Activated CD4-positive, alpha-beta memory T cell treated with anti-CD3 and anti-CD28 coated beads for 36 hours (primary cell): Measurements from ENCODE around the gene MEX3D. TPM values are rescaled to one million over a fixed set of nuclear protein-coding genes. Genes with fewer than 3 reads are reported as not detected.

Experiments used
- CTCF ChIA-PET: fragments of 350-600 bp; sonication (Branson Sonifier 250); formaldehyde crosslinking; loops from one replicate; lab custom pipeline; 2021; ENCODE audit warnings: antibody characterized with exemption, inconsistent platforms; lab: Charles Lee
- POLR2A ChIA-PET: fragments of 350-600 bp; sonication (Branson Sonifier 250); formaldehyde crosslinking; loops from one replicate; lab custom pipeline; 2021; ENCODE audit warnings: antibody characterized with exemption; lab: Charles Lee
- DNase-seq: peaks from one replicate; pipeline ENCODE4 v3.0.0-alpha.2; 2020
- H3K27ac Mint-ChIP-seq: one replicate; pipeline ENCODE4 v1.8.0; 2021; ENCODE audit warnings: mixed read lengths
- H3K27me3 Mint-ChIP-seq: one replicate; pipeline ENCODE4 v1.8.0; 2021; ENCODE audit warnings: mixed read lengths
- H3K36me3 Mint-ChIP-seq: one replicate; pipeline ENCODE4 v1.8.0; 2021; ENCODE audit warnings: mixed read lengths
- H3K4me1 Mint-ChIP-seq: one replicate; pipeline ENCODE4 v1.8.0; 2021; ENCODE audit warnings: low read depth, mixed read lengths
- H3K4me3 Mint-ChIP-seq: one replicate; pipeline ENCODE4 v1.8.0; 2021; ENCODE audit warnings: mild to moderate bottlenecking, mixed read lengths
- H3K9me3 Mint-ChIP-seq: one replicate; pipeline ENCODE4 v1.8.0; 2021; ENCODE audit warnings: mixed read lengths
- intact Hi-C: fragments of 100-400 bp; cut with micrococcal nuclease; formaldehyde crosslinking; loops from one replicate; pipeline ENCODE4 v1.15.1; 2023
- total RNA-seq, 2 experiments: library from RNA; stranded (reverse); gene quantifications; one replicate each; pipeline ENCODE4 v1.2.3, GENCODE V29; 2021

MEX3D gene
- total RNA-seq = 1 to 10 TPM; 6.0 to 6.1 TPM

GRCh38 chr19:1568320-1569019, at the start of gene MEX3D:
MEX3D (minus strand) TSS chr19:1568325; CDS start chr19:1568058, 267 bp downstream.
- ChIA-PET POLR2A (no interaction called here), CTCF (interaction anchor here (0.7 kb wide), 1 partner anchor 285 kb away, joined by 3 read pairs; no protein-coding TSS in a partner anchor)
- Mint-ChIP-seq H3K9me3 (no peaks in the 10 kb centered on the region), H3K27ac (no peak within 1 kb of the TSS), H3K36me3 (no peaks in the 10 kb centered on the region), H3K27me3 (peaks cover 7% of the 10 kb centered on the region), H3K4me1 (no peaks in the 10 kb centered on the region), H3K4me3 (peak within 1 kb of the TSS; percentile 43)
- peak; percentile 82 for DNase-seq
- intact Hi-C loops = no loop called here

- no peak overlapping the region for H3K4me3 Mint-ChIP-seq
- intact Hi-C loops = no loop called here
- peak; percentile 36 for DNase-seq
- H3K9me3 Mint-ChIP-seq = no peaks in the 10 kb centered on the region
- H3K36me3 Mint-ChIP-seq = peaks cover 28% of the 10 kb centered on the region
- CTCF ChIA-PET = interaction anchor here (1.0 to 1.5 kb wide), 3 partner anchors 35 to 221 kb away, joined by 3 to 6 read pairs (median 5); partner anchors contain the start of gene TCF3
- POLR2A ChIA-PET = no interaction called here
- peaks cover 17% of the 10 kb centered on the region for H3K4me1 Mint-ChIP-seq
- H3K27ac Mint-ChIP-seq = peak overlapping the region; percentile 83
- no peaks in the 10 kb centered on the region for H3K27me3 Mint-ChIP-seq
These were observed 48.8 kb upstream of the MEX3D start for GRCh38 chr19:1616875-1617274.

GRCh38 chr19:1616396-1616795, 48.3 kb upstream of the MEX3D start:
- Mint-ChIP-seq H3K36me3 (peaks cover 28% of the 10 kb centered on the region), H3K27ac (peak overlapping the region; percentile 83), H3K4me1 (peaks cover 17% of the 10 kb centered on the region), H3K9me3 (no peaks in the 10 kb centered on the region), H3K27me3 (no peaks in the 10 kb centered on the region), H3K4me3 (no peak overlapping the region)
- no peak for DNase-seq
- POLR2A ChIA-PET = no interaction called here
- CTCF ChIA-PET = interaction anchor here (1.0 to 1.5 kb wide), 3 partner anchors 35 to 221 kb away, joined by 3 to 6 read pairs (median 5); partner anchors contain the start of gene TCF3
- intact Hi-C loops = no loop called here

DNA sequence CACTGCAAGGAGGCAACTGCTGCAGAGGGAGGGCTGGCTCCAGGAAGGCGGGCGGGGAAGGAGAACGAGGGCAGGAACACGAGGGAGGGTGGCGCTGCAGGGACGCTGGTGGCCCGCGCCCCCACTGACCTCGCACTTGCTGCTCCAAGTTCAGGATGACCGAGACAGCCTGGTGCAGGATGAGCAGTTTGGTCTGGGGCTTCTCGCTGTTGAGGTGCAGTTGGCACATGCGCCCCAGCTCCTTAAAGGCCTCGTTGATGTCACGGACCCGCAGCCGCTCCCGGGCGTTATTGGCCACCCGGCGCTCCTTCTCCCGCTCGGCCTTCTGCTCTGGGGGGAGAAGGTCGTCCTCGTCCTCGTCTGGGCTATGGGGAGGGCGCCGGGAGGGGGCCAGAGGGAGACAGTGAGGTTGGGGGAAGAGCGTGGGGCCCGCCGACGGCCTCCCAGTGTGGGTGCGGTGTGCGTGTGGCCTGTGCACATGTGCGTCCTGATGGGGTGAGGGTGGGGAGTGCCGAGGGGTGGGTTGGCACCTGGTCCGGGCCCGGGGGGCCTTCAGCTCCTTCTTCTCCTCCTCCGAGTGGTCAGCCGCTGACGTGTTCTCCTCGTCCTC, 47.1 kb upstream of the MEX3D start:
- peaks cover 27% of the 10 kb centered on the region for H3K4me1 Mint-ChIP-seq
- H3K36me3 Mint-ChIP-seq = peaks cover 30% of the 10 kb centered on the region
- no peak overlapping the region for H3K27ac Mint-ChIP-seq
- intact Hi-C loops = no loop called here
- POLR2A ChIA-PET = no interaction called here
- no peak overlapping the region for H3K4me3 Mint-ChIP-seq
- DNase-seq = no peak
- no peaks in the 10 kb centered on the region for H3K9me3 Mint-ChIP-seq
- CTCF ChIA-PET = no interaction called here
- no peaks in the 10 kb centered on the region for H3K27me3 Mint-ChIP-seq

- H3K27ac Mint-ChIP-seq = no peak overlapping the region
- no peaks in the 10 kb centered on the region for H3K9me3 Mint-ChIP-seq
- ChIA-PET POLR2A (no interaction called here), CTCF (no interaction called here)
- intact Hi-C loops = no loop called here
- H3K27me3 Mint-ChIP-seq = no peaks in the 10 kb centered on the region
- H3K4me1 Mint-ChIP-seq = peaks cover 36% of the 10 kb centered on the region
- DNase-seq = no peak
- peaks cover 28% of the 10 kb centered on the region for H3K36me3 Mint-ChIP-seq
- H3K4me3 Mint-ChIP-seq = no peak overlapping the region
These were observed 45.9 kb upstream of the MEX3D start for GRCh38 chr19:1613808-1614570.

DNA sequence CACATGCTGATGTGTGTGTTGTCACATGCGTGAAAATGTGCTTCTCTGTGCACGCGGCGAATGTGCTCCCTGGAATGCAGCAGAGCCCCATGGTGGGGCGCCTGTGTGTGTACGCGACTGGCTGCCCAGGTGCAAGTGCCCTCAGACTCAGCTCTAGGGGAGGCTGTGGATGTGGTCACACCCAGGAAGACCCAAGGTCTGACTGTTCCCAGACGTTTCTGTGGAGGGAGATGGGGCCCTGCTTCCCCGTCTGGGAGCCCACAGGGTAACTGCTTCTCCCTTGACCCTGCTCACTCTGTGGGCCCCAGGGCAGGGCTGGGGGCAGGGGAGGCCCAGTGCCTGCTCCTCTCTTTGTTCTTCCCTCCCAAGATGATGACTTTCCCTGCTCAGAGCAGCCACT, 45.0 kb upstream of the MEX3D start:
- H3K27ac Mint-ChIP-seq = no peak overlapping the region
- DNase-seq = no peak
- intact Hi-C loops = no loop called here
- ChIA-PET CTCF (no interaction called here), POLR2A (no interaction called here)
- peaks cover 27% of the 10 kb centered on the region for H3K36me3 Mint-ChIP-seq
- H3K4me3 Mint-ChIP-seq = no peak overlapping the region
- no peaks in the 10 kb centered on the region for H3K9me3 Mint-ChIP-seq
- H3K27me3 Mint-ChIP-seq = no peaks in the 10 kb centered on the region
- H3K4me1 Mint-ChIP-seq = peaks cover 42% of the 10 kb centered on the region

- Mint-ChIP-seq H3K27ac (no peak overlapping the region), H3K9me3 (no peaks in the 10 kb centered on the region), H3K27me3 (no peaks in the 10 kb centered on the region), H3K4me1 (peaks cover 37% of the 10 kb centered on the region), H3K4me3 (no peak overlapping the region), H3K36me3 (peaks cover 25% of the 10 kb centered on the region)
- intact Hi-C loops = no loop called here
- ChIA-PET CTCF (interaction anchor here (0.6 kb wide), 1 partner anchor 546 kb away, joined by 4 read pairs; no protein-coding TSS in a partner anchor), POLR2A (no interaction called here)
- no peak for DNase-seq
These were observed 44.3 kb upstream of the MEX3D start for GRCh38 chr19:1612114-1613086.

- intact Hi-C loops = no loop called here
- H3K27ac Mint-ChIP-seq = no peak overlapping the region
- ChIA-PET POLR2A (no interaction called here), CTCF (no interaction called here)
- H3K4me3 Mint-ChIP-seq = no peak overlapping the region
- H3K9me3 Mint-ChIP-seq = no peaks in the 10 kb centered on the region
- peaks cover 21% of the 10 kb centered on the region for H3K36me3 Mint-ChIP-seq
- no peaks in the 10 kb centered on the region for H3K27me3 Mint-ChIP-seq
- DNase-seq = no peak
- H3K4me1 Mint-ChIP-seq = peaks cover 32% of the 10 kb centered on the region
These were observed 43.2 kb upstream of the MEX3D start for GRCh38 chr19:1611353-1611752.

DNA sequence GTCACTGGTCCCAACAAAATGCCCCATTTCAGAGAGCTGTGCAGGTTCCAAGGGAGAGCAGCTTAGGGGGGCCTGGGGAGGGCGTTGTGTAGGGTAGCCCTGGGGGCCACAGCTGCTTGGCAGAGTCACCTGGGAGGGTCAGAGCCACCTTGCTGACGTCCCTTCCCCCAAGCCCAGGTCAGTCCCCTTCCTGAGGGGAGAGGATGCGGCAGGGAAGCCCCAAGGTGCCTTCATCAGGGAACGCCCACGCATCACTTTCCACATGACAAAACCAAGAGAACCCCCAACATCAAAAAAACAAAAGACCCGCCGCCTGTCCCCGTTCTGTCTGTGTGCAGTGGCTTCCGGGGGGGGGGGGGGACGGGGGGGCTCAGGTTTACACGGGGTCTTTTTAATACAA, 42.5 kb upstream of the MEX3D start:
- Mint-ChIP-seq H3K4me1 (peaks cover 35% of the 10 kb centered on the region), H3K36me3 (peaks cover 17% of the 10 kb centered on the region), H3K27ac (no peak overlapping the region), H3K9me3 (no peaks in the 10 kb centered on the region), H3K4me3 (no peak overlapping the region), H3K27me3 (no peaks in the 10 kb centered on the region)
- intact Hi-C loops = no loop called here
- no peak for DNase-seq
- ChIA-PET POLR2A (no interaction called here), CTCF (no interaction called here)

GRCh38 chr19:1609680-1610474, 41.8 kb upstream of the MEX3D start:
- no peaks in the 10 kb centered on the region for H3K27me3 Mint-ChIP-seq
- no peak overlapping the region for H3K27ac Mint-ChIP-seq
- H3K4me3 Mint-ChIP-seq = no peak overlapping the region
- peaks cover 15% of the 10 kb centered on the region for H3K36me3 Mint-ChIP-seq
- CTCF ChIA-PET = interaction anchor here (0.6 kb wide), 1 partner anchor 53 kb away, joined by 3 read pairs; no protein-coding TSS in a partner anchor
- intact Hi-C loops = loop anchor here (5.0 to 10.0 kb wide), 2 partner anchors 62 to 485 kb away; partner anchors contain the start of genes IZUMO4 and MOB3A
- no peaks in the 10 kb centered on the region for H3K9me3 Mint-ChIP-seq
- POLR2A ChIA-PET = no interaction called here
- no peak for DNase-seq
- peaks cover 35% of the 10 kb centered on the region for H3K4me1 Mint-ChIP-seq

DNA sequence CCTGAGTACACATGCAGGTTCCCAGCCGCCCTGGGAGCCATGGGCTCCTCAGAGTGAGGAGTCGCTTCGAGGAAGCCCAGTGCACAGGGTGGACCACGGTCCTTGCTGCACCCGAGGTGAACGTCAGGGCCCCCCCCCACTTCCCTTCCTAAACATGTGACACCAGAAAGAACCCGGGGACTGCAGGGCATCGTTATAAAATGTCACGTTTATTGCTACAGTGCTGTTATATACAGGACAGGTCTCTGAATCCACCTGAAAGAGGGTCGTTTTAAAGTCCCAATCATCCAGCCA, 40.9 kb upstream of the MEX3D start:
- DNase-seq = peak; percentile 33
- intact Hi-C loops = loop anchor here (5.0 to 10.0 kb wide), 2 partner anchors 63 to 486 kb away; partner anchors contain the start of genes IZUMO4 and MOB3A
- peaks cover 9% of the 10 kb centered on the region for H3K36me3 Mint-ChIP-seq
- no peak overlapping the region for H3K27ac Mint-ChIP-seq
- H3K4me1 Mint-ChIP-seq = peaks cover 37% of the 10 kb centered on the region
- no peaks in the 10 kb centered on the region for H3K9me3 Mint-ChIP-seq
- no peak overlapping the region for H3K4me3 Mint-ChIP-seq
- POLR2A ChIA-PET = no interaction called here
- CTCF ChIA-PET = interaction anchor here (0.6 to 1.2 kb wide), 2 partner anchors 15 to 54 kb away, joined by 3 read pairs; no protein-coding TSS in a partner anchor
- H3K27me3 Mint-ChIP-seq = no peaks in the 10 kb centered on the region
